IPS-18c (cell line): ENCODE results near the gene ZSWIM7.
"Not testable (repeated sequence)": the region's sequence is repeated elsewhere in the genome, so short reads cannot be mapped to it uniquely, and the experiment has no call there.

Experiments used
- H3K4me3 ChIP-seq: 2 replicates; pipeline ENCODE4 v1.7.0; 2013; ENCODE audit warnings: low read depth, mild to moderate bottlenecking, low read length, moderate library complexity; ENCODE audit not compliant: insufficient read depth
- H3K9me3 ChIP-seq: one replicate; pipeline ENCODE4 v1.6.1; 2013; ENCODE audit warnings: mild to moderate bottlenecking, low read length, moderate library complexity; ENCODE audit not compliant: control insufficient read depth, insufficient read depth

Gene ZSWIM7

GRCh38 chr17:15947271-15947670 lies 52.2 kb downstream of the ZSWIM7 start:
- no peaks in the 10 kb centered on the region for H3K9me3 ChIP-seq
- H3K4me3 ChIP-seq = no peak overlapping the region

DNA sequence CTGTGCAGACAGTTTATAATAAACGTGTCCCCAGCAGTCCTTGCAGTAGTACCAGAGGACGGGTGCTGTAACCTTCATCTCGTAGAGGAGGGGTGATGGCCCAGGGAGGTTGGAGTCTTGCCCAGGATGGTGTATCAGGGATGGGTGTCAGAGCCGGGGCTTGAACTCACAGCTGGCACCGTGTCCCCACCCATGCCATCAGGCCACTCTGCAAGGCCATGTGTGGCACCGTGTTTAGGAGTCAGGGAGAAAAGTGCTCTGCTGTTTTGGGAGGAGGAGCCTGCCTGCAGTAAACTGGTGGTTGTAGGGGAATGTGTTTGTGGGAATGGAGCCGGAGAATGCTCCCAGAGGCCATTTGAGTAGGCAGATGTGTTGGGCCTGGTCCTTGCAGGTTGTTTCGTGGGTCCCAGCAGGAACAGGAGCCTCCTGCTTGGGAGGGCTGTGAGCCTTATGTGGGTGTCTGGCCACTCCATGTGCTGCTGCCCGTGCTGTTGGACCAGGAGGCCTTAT lies 52.8 kb downstream of the ZSWIM7 start:
- Histone ChIP-seq H3K9me3 (no peaks in the 10 kb centered on the region), H3K4me3 (no peak overlapping the region; the same call in none of the 2 replicates)

GRCh38 chr17:15945527-15946191 lies 53.8 kb downstream of the ZSWIM7 start:
- H3K4me3 ChIP-seq = peak overlapping the region; percentile 61
- no peaks in the 10 kb centered on the region for H3K9me3 ChIP-seq

DNA sequence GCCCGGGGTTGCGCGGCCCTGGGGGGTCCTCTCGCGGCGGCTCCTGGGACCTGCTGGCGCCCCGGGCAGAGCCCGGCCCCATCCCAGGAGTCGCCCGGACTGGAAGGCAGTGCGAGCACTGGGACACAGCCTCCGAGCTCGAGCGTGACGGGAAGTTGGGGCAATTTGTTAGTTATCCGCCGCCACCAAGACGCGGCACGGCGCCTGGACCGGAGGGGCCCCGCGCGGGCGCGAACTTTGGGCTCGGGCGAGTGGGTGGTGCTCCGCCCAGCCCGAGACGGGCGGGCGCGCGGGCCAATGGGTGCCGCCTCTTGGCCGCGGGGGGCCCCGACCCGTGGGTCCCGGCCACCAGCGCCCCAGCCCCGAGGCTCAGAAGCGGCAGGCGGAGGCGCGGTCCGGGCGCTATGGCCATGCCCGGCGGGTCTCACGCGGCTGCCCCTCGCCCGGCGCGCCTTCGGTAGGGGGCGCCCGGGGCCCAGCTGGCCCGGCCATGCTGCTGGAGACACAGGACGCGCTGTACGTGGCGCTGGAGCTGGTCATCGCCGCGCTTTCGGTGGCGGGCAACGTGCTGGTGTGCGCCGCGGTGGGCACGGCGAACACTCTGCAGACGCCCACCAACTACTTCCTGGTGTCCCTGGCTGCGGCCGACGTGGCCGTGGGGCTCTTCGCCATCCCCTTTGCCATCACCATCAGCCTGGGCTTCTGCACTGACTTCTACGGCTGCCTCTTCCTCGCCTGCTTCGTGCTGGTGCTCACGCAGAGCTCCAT lies 54.6 kb downstream of the ZSWIM7 start, which contains the start of gene ADORA2B:
Gene ADORA2B (plus strand): TSS at position 372 of the 768 bp plus-strand sequence. CDS start 119 bp downstream, at position 491.
- H3K4me3 ChIP-seq = peak within 1 kb of the TSS; percentile 61

DNA sequence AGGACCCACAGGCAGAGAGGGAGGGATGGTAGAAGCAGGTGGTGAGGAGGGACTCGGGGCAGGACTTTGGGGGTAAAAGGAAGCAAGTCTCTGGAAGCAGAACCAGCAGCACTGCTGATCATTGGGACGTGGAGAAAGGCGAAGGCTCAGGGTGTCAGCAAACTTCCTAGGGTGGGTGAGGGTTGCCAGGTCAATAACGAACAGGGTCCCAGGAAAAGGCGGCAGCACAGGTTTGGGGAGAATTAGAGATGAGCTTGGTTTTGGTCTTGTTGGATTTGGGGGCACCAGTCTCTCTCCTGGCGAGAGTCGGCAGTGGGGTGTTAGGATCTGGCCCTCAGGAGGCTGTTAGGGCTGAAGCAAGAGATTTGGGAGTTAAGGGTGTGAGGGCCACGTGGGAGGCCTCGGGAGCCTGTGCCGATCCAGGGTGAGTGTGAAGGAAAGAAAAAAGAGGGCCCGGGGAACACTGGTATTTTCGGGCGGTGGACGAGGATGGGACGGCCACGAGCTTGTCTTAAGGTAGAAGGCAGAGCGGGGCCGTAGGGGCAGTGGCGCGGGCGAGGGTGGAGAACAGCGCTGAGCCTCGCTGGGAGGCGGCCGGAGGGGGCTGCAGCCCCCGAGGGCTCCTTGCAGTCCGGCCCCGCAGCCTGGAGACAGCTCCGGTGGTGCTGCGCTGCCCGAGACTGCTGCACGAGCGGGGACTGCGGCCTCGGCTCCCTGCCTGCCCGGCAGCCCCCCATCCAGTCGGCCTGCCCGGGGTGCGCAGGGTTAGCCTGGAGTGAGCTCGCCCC lies 55.3 kb downstream of the ZSWIM7 start:
- peak overlapping the region; percentile 61 for H3K4me3 ChIP-seq
- no peaks in the 10 kb centered on the region for H3K9me3 ChIP-seq

More for the DNA sequence above, 54.6 kb downstream of the ZSWIM7 start, which contains the start of gene ADORA2B:
- H3K9me3 ChIP-seq = no peaks in the 10 kb centered on the region

- no peak overlapping the region for H3K4me3 ChIP-seq
- no peaks in the 10 kb centered on the region for H3K9me3 ChIP-seq
These were observed 57.2 kb downstream of the ZSWIM7 start for GRCh38 chr17:15942207-15942833.

- Histone ChIP-seq H3K9me3 (no peaks in the 10 kb centered on the region), H3K4me3 (no peak overlapping the region)
These were observed 57.7 kb downstream of the ZSWIM7 start for GRCh38 chr17:15941781-15942180.

- H3K4me3 ChIP-seq, H3K9me3 ChIP-seq: not testable (repeated sequence)
These were observed 63.0 kb downstream of the ZSWIM7 start for GRCh38 chr17:15936481-15936880.

GRCh38 chr17:15935891-15936290 lies 63.6 kb downstream of the ZSWIM7 start:
- Histone ChIP-seq H3K4me3 (no peak overlapping the region), H3K9me3 (no peaks in the 10 kb centered on the region)

DNA sequence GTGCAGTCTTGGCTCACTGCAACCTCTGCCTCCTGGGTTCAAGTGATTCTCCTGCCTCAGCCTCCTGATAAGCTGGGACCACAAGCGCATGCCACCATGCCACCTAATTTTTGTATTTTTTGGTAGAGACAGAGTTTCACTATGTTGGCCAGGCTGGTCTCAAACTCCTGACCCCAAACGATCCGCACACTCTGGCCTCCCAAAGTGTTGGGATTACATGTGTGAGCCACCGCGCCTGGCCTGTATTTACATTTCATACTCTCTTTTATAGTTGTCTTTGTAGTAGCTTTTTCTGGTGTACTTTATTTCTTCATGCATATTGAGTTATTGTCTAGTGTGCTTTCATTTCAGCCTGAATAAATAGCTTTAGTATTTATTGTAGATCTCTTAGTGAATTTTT lies 64.6 kb downstream of the ZSWIM7 start:
- Histone ChIP-seq H3K9me3 (no peaks in the 10 kb centered on the region), H3K4me3 (no peak overlapping the region)

- H3K9me3 ChIP-seq = no peaks in the 10 kb centered on the region
- H3K4me3 ChIP-seq = no peak overlapping the region
These were observed 68.1 kb downstream of the ZSWIM7 start for GRCh38 chr17:15931394-15931793.

DNA sequence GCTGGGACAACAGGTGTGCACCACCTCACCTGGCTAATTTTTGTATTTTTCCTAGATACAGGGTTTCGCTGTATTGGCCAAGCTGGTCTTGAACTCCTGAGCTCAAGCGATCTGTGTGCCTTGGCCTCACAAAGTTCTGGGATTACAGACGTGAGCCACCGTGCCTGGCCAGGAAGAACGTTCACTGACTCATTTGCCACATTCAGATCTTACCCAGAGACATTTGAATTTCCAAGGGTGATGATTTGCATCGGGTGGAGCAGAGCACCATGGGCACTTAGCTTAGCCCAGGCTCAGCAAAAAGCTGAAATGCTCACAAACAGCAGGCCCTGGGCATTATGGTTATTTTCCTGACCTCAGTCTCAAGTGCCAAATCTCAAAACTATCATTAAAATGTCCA lies 69.1 kb downstream of the ZSWIM7 start:
- H3K9me3 ChIP-seq = no peaks in the 10 kb centered on the region

DNA sequence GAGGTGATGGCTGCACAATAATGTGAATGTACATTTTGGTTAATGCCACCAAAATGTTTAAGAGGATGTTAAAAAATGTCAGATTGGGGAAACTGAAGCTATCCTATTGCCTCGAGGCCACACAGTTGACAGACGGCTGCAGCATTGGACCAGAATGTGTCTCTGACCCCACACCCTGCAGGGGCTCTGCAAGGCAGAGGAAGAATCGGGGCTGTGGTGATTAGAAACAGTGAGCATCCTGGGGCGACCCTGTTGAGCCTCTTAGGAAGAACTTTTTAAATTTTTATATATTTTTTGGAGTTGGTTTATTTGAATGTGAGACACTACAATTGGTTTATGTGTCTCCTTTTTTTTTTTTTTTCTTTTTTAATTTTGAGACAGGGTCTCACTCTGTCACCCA lies 69.6 kb downstream of the ZSWIM7 start:
- H3K4me3 ChIP-seq = no peak overlapping the region
- H3K9me3 ChIP-seq = no peaks in the 10 kb centered on the region

More for the DNA sequence above, 69.1 kb downstream of the ZSWIM7 start:
- H3K4me3 ChIP-seq = no peak overlapping the region

GRCh38 chr17:15928286-15928785 lies 71.2 kb downstream of the ZSWIM7 start:
- Histone ChIP-seq H3K9me3 (no peaks in the 10 kb centered on the region), H3K4me3 (no peak overlapping the region)
